Measurements from ENCODE around the gene AOPEP. TPM values are rescaled to one million over a fixed set of nuclear protein-coding genes. Genes with fewer than 3 reads are reported as not detected.

The AOPEP gene
- total RNA-seq, 1 donor from 2014 or later: 92.3 TPM

GRCh38 chr9:94851892-94852291, 125.4 kb downstream of the AOPEP start:
- Mint-ChIP-seq H3K27ac (ENCODE audit: unreplicated experiment) (no peak overlapping the region), H3K27me3 (ENCODE audit: low read depth) (no peaks in the 10 kb centered on the region), H3K4me3 (ENCODE audit: unreplicated experiment) (no peak overlapping the region), H3K36me3 (ENCODE audit: low read depth) (peaks cover 2% of the 10 kb centered on the region), H3K4me1 (ENCODE audit: low read depth) (peaks cover 28% of the 10 kb centered on the region), H3K9me3 (ENCODE audit: low read depth) (no peaks in the 10 kb centered on the region)
- DNase-seq (ENCODE audit: low spot score): no peak
- TF ChIP-seq CTCF (IDR thresholded peaks at IDR 0.05): no peak

GRCh38 chr9:94852373-94852772, 125.9 kb downstream of the AOPEP start:
- peak overlapping the region; percentile 23 for H3K27ac Mint-ChIP-seq (ENCODE audit: unreplicated experiment)
- no peaks in the 10 kb centered on the region for H3K9me3 Mint-ChIP-seq (ENCODE audit: low read depth)
- H3K4me1 Mint-ChIP-seq (ENCODE audit: low read depth): peaks cover 23% of the 10 kb centered on the region
- peaks cover 2% of the 10 kb centered on the region for H3K36me3 Mint-ChIP-seq (ENCODE audit: low read depth)
- H3K4me3 Mint-ChIP-seq (ENCODE audit: unreplicated experiment): no peak overlapping the region
- no peak for TF ChIP-seq CTCF (IDR thresholded peaks at IDR 0.05)
- no peak for DNase-seq (ENCODE audit: low spot score)
- H3K27me3 Mint-ChIP-seq (ENCODE audit: low read depth): no peaks in the 10 kb centered on the region

GRCh38 chr9:94853887-94854286, 127.4 kb downstream of the AOPEP start:
- Mint-ChIP-seq H3K4me1 (ENCODE audit: low read depth) (peaks cover 15% of the 10 kb centered on the region), H3K9me3 (ENCODE audit: low read depth) (no peaks in the 10 kb centered on the region), H3K27ac (ENCODE audit: unreplicated experiment) (no peak overlapping the region), H3K4me3 (ENCODE audit: unreplicated experiment) (no peak overlapping the region), H3K36me3 (ENCODE audit: low read depth) (peaks cover 6% of the 10 kb centered on the region), H3K27me3 (ENCODE audit: low read depth) (no peaks in the 10 kb centered on the region)
- no peak for DNase-seq (ENCODE audit: low spot score)
- no peak for TF ChIP-seq CTCF (IDR thresholded peaks at IDR 0.05)

GRCh38 chr9:94855903-94856302, 129.4 kb downstream of the AOPEP start:
- peaks cover 9% of the 10 kb centered on the region for H3K36me3 Mint-ChIP-seq (ENCODE audit: low read depth)
- TF ChIP-seq CTCF (IDR thresholded peaks at IDR 0.05): no peak
- H3K27me3 Mint-ChIP-seq (ENCODE audit: low read depth): no peaks in the 10 kb centered on the region

GRCh38 chr9:94857791-94858190, 131.3 kb downstream of the AOPEP start:
- no peak overlapping the region for H3K27ac Mint-ChIP-seq (ENCODE audit: unreplicated experiment)
- H3K4me3 Mint-ChIP-seq (ENCODE audit: unreplicated experiment): no peak overlapping the region
- no peak for TF ChIP-seq CTCF (IDR thresholded peaks at IDR 0.05)
- DNase-seq (ENCODE audit: low spot score): no peak
- H3K27me3 Mint-ChIP-seq (ENCODE audit: low read depth): no peaks in the 10 kb centered on the region
- H3K36me3 Mint-ChIP-seq (ENCODE audit: low read depth): peaks cover 7% of the 10 kb centered on the region
- peaks cover 32% of the 10 kb centered on the region for H3K4me1 Mint-ChIP-seq (ENCODE audit: low read depth)
- H3K9me3 Mint-ChIP-seq (ENCODE audit: low read depth): no peaks in the 10 kb centered on the region

More at GRCh38 chr9:94855903-94856302, 129.4 kb downstream of the AOPEP start:
- Mint-ChIP-seq H3K9me3 (ENCODE audit: low read depth) (no peaks in the 10 kb centered on the region), H3K4me3 (ENCODE audit: unreplicated experiment) (no peak overlapping the region), H3K27ac (ENCODE audit: unreplicated experiment) (no peak overlapping the region), H3K4me1 (ENCODE audit: low read depth) (peaks cover 21% of the 10 kb centered on the region)
- DNase-seq (ENCODE audit: low spot score): no peak
